Hair follicle dermal papilla cell (primary cell): ENCODE results near the gene COL6A3. TPM values are rescaled to one million over a fixed set of nuclear protein-coding genes. Genes with fewer than 3 reads are reported as not detected.

Source experiments
- total RNA-seq: library from RNA; depleted of rRNA; stranded (reverse); fragments of >200 nt; gene quantifications from 2 replicates; pipeline ENCODE4 v1.2.3, GENCODE V29; 2012

The COL6A3 gene
- total RNA-seq: 4,331 and 7,373 TPM in 2 replicates

GRCh38 chr2:237413777-237414661 is at the start of gene COL6A3:
Gene COL6A3, minus strand, starts transcription at chr2:237414164. Its CDS starts 17,347 bp downstream, at chr2:237396817.

Other genes with a start within 250 kb of the COL6A3 start
- gene MLPH, start 73.1 kb upstream of the COL6A3 start, total RNA-seq: 13.0 and 14.0 TPM in 2 replicates
- not detected in 2 replicates for gene PRLH, start 152.4 kb upstream of the COL6A3 start, total RNA-seq
- not detected in 2 replicates for gene RAB17, start 176.6 kb upstream of the COL6A3 start, total RNA-seq
- gene LRRFIP1, start 213.4 kb upstream of the COL6A3 start, total RNA-seq: 56.5 and 57.0 TPM in 2 replicates